Measurements from ENCODE around the gene GABBR2.

GRCh38 chr9:98569491-98569890 lies 139.2 kb downstream of the GABBR2 start:
- TF ChIP-seq CTCF (conservative IDR thresholded peaks at IDR 0.05; ENCODE audit: low read depth in 2 of 2), result no peak
- no peak for TF ChIP-seq CREB1 (CRISPR knock-in tag; IDR thresholded peaks at IDR 0.05; ENCODE audit: low read depth)
- TF ChIP-seq POLR2AphosphoS5 (IDR thresholded peaks at IDR 0.05; ENCODE audit: low read depth), result no peak
- TF ChIP-seq EZH2phosphoT487 (IDR thresholded peaks at IDR 0.05; ENCODE audit: unreplicated experiment), result no peak
- no peak for TF ChIP-seq REST (IDR thresholded peaks at IDR 0.05; ENCODE audit: unreplicated experiment)
- no peak for TF ChIP-seq ETS1 (IDR thresholded peaks at IDR 0.05)
- TF ChIP-seq ZNF462 (CRISPR knock-in tag; IDR thresholded peaks at IDR 0.05), result no peak
- TF ChIP-seq EZH2 (IDR thresholded peaks at IDR 0.05; ENCODE audit: low read depth, unreplicated experiment), result no peak

All from GM23338 (cell line).